ENCODE measurements around the gene DPEP1. TPM values are rescaled to one million over a fixed set of nuclear protein-coding genes. Genes with fewer than 3 reads are reported as not detected.

Gene DPEP1
- total RNA-seq, 1 experiment from 2014 or later = 13.6 TPM

DNA sequence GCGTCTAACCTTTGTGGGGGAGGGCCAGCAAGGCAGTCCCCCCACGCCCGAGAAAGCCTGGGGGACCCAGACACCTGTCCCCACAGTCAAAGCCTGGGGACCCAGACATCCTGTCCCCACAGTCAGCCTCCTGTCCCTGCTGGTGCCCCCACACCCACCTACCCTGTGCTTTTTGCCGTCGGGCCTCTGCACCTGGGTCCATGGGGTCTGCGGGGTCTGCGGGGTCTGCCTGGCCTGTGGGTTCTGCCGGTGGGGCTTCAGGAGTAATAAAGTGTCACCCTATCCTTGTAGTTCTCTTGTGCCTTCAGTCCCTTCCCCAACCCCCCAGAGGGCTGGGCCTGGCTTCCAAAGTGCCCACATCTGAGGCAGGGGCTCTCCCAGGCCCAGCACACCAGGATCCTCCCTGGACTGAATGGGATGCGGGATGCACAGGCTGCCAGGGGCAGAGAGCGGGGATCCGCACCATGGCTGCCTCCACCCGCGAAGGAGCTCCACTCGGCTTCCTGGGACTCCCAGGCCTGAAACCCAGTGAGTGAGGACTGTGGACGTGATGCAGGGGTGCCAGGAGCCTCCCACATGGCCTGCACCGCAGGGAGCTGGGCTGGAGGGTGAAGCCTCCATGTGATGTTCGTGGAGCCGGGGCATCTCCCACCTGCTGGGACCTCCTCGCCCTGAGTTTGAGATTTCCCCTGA, 16.3 kb upstream of the DPEP1 start:
- Mint-ChIP-seq H3K4me3 (no peak overlapping the region), H3K27me3 (ENCODE audit: low read depth) (no peaks in the 10 kb centered on the region), H3K4me1 (peaks cover 5% of the 10 kb centered on the region; the same call in 1 of the 2 replicates), H3K36me3 (peaks cover 6% of the 10 kb centered on the region), H3K27ac (no peak overlapping the region), H3K9me3 (no peaks in the 10 kb centered on the region)
- ATAC-seq = no peak
- TF ChIP-seq, protein P1, sequence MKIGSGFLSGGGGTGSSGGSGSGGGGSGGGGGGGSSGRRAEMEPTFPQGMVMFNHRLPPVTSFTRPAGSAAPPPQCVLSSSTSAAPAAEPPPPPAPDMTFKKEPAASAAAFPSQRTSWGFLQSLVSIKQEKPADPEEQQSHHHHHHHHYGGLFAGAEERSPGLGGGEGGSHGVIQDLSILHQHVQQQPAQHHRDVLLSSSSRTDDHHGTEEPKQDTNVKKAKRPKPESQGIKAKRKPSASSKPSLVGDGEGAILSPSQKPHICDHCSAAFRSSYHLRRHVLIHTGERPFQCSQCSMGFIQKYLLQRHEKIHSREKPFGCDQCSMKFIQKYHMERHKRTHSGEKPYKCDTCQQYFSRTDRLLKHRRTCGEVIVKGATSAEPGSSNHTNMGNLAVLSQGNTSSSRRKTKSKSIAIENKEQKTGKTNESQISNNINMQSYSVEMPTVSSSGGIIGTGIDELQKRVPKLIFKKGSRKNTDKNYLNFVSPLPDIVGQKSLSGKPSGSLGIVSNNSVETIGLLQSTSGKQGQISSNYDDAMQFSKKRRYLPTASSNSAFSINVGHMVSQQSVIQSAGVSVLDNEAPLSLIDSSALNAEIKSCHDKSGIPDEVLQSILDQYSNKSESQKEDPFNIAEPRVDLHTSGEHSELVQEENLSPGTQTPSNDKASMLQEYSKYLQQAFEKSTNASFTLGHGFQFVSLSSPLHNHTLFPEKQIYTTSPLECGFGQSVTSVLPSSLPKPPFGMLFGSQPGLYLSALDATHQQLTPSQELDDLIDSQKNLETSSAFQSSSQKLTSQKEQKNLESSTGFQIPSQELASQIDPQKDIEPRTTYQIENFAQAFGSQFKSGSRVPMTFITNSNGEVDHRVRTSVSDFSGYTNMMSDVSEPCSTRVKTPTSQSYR (CRISPR knock-in tag; IDR thresholded peaks at IDR 0.05) = no peak
- TF ChIP-seq, protein P2, sequence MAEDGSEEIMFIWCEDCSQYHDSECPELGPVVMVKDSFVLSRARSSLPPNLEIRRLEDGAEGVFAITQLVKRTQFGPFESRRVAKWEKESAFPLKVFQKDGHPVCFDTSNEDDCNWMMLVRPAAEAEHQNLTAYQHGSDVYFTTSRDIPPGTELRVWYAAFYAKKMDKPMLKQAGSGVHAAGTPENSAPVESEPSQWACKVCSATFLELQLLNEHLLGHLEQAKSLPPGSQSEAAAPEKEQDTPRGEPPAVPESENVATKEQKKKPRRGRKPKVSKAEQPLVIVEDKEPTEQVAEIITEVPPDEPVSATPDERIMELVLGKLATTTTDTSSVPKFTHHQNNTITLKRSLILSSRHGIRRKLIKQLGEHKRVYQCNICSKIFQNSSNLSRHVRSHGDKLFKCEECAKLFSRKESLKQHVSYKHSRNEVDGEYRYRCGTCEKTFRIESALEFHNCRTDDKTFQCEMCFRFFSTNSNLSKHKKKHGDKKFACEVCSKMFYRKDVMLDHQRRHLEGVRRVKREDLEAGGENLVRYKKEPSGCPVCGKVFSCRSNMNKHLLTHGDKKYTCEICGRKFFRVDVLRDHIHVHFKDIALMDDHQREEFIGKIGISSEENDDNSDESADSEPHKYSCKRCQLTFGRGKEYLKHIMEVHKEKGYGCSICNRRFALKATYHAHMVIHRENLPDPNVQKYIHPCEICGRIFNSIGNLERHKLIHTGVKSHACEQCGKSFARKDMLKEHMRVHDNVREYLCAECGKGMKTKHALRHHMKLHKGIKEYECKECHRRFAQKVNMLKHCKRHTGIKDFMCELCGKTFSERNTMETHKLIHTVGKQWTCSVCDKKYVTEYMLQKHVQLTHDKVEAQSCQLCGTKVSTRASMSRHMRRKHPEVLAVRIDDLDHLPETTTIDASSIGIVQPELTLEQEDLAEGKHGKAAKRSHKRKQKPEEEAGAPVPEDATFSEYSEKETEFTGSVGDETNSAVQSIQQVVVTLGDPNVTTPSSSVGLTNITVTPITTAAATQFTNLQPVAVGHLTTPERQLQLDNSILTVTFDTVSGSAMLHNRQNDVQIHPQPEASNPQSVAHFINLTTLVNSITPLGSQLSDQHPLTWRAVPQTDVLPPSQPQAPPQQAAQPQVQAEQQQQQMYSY (CRISPR knock-in tag; IDR thresholded peaks at IDR 0.05) = no peak
- TF ChIP-seq RELA (CRISPR knock-in tag; IDR thresholded peaks at IDR 0.05; ENCODE audit: borderline replicate concordance) (0 out of 2 replicates have a peak, but pooled peaks have one; percentile 33), MXD4 (CRISPR knock-in tag; IDR thresholded peaks at IDR 0.05; ENCODE audit: borderline replicate concordance) (no peak)
- no peak for DNase-seq (ENCODE audit: low spot score)
- CTCF ChIA-PET = interaction anchor here (0.9 to 1.3 kb wide), 3 partner anchors 19 to 45 kb away, joined by 3 to 4 read pairs (median 3); no protein-coding TSS in a partner anchor
- POLR2A ChIA-PET = interaction anchor here (0.6 kb wide), 1 partner anchor 56 kb away, joined by 8 read pairs; no protein-coding TSS in a partner anchor

DNA sequence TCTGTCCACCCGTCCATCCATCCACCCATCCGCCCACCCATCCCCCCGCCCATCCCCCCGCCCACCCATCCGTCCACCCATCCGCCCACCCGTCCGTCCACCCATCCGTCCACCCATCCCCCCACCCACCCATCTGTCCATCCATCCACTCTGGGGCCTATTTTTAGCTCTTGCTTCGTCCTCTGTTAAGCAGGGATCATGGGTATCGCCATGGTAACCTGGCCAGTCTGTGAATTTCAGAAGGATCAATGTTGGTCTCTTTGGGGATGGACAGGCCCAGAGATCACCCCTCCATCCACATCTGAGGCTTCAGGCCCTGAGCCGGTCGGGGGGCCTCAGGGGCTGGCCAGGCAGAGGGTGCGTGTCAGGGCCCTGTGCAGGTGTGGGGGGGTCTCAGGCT, 15.2 kb upstream of the DPEP1 start:
- CTCF ChIA-PET = interaction anchor here (0.9 to 1.3 kb wide), 2 partner anchors 17 to 24 kb away, joined by 3 read pairs; no protein-coding TSS in a partner anchor
- DNase-seq (ENCODE audit: low spot score) = no peak
- no peaks in the 10 kb centered on the region for H3K27me3 Mint-ChIP-seq (ENCODE audit: low read depth)
- no peak for TF ChIP-seq MXD4 (CRISPR knock-in tag; IDR thresholded peaks at IDR 0.05; ENCODE audit: borderline replicate concordance)
- no peak for TF ChIP-seq NR1H2 (CRISPR knock-in tag; IDR thresholded peaks at IDR 0.05)
- TF ChIP-seq, protein P3, sequence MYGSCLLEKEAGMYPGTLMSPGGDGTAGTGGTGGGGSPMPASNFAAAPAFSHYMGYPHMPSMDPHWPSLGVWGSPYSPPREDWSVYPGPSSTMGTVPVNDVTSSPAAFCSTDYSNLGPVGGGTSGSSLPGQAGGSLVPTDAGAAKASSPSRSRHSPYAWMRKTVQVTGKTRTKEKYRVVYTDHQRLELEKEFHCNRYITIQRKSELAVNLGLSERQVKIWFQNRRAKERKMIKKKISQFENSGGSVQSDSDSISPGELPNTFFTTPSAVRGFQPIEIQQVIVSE (CRISPR knock-in tag; IDR thresholded peaks at IDR 0.05; ENCODE audit: borderline replicate concordance) = no peak
- TF ChIP-seq ZBTB21 (CRISPR knock-in tag; IDR thresholded peaks at IDR 0.05; ENCODE audit: borderline replicate concordance) = no peak
- TF ChIP-seq, protein P2 (CRISPR knock-in tag; IDR thresholded peaks at IDR 0.05) = no peak
- TF ChIP-seq, protein P4, sequence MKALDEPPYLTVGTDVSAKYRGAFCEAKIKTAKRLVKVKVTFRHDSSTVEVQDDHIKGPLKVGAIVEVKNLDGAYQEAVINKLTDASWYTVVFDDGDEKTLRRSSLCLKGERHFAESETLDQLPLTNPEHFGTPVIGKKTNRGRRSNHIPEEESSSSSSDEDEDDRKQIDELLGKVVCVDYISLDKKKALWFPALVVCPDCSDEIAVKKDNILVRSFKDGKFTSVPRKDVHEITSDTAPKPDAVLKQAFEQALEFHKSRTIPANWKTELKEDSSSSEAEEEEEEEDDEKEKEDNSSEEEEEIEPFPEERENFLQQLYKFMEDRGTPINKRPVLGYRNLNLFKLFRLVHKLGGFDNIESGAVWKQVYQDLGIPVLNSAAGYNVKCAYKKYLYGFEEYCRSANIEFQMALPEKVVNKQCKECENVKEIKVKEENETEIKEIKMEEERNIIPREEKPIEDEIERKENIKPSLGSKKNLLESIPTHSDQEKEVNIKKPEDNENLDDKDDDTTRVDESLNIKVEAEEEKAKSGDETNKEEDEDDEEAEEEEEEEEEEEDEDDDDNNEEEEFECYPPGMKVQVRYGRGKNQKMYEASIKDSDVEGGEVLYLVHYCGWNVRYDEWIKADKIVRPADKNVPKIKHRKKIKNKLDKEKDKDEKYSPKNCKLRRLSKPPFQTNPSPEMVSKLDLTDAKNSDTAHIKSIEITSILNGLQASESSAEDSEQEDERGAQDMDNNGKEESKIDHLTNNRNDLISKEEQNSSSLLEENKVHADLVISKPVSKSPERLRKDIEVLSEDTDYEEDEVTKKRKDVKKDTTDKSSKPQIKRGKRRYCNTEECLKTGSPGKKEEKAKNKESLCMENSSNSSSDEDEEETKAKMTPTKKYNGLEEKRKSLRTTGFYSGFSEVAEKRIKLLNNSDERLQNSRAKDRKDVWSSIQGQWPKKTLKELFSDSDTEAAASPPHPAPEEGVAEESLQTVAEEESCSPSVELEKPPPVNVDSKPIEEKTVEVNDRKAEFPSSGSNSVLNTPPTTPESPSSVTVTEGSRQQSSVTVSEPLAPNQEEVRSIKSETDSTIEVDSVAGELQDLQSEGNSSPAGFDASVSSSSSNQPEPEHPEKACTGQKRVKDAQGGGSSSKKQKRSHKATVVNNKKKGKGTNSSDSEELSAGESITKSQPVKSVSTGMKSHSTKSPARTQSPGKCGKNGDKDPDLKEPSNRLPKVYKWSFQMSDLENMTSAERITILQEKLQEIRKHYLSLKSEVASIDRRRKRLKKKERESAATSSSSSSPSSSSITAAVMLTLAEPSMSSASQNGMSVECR (CRISPR knock-in tag; IDR thresholded peaks at IDR 0.05; ENCODE audit: borderline replicate concordance) = no peak
- TF ChIP-seq ETV6 (CRISPR knock-in tag; IDR thresholded peaks at IDR 0.05) = no peak
- no peak for TF ChIP-seq ZNF263 (CRISPR knock-in tag; IDR thresholded peaks at IDR 0.05; ENCODE audit: low read depth)
- no peak for TF ChIP-seq GABPB1 (CRISPR knock-in tag; IDR thresholded peaks at IDR 0.05)
- TF ChIP-seq, protein P5, sequence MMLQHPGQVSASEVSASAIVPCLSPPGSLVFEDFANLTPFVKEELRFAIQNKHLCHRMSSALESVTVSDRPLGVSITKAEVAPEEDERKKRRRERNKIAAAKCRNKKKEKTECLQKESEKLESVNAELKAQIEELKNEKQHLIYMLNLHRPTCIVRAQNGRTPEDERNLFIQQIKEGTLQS (CRISPR knock-in tag; conservative IDR thresholded peaks at IDR 0.05) = no peak
- peaks cover 13% of the 10 kb centered on the region for H3K4me1 Mint-ChIP-seq
- peaks cover 6% of the 10 kb centered on the region for H3K36me3 Mint-ChIP-seq
- H3K9me3 Mint-ChIP-seq = no peaks in the 10 kb centered on the region
- no peak overlapping the region for H3K4me3 Mint-ChIP-seq
- POLR2A ChIA-PET = no interaction called here
- ATAC-seq = no peak
- no peak overlapping the region for H3K27ac Mint-ChIP-seq

All from WTC11 (cell line).